IMR-90 (cell line): ENCODE data around the gene KIAA0825. TPM values are rescaled to one million over a fixed set of nuclear protein-coding genes. Genes with fewer than 3 reads are reported as not detected.

ENCODE experiments used
- ATAC-seq: fragments of 200-7000 bp; cut with Tn5 transposase; 2 replicates; pipeline ENCODE4 v1.9.1; 2020; ENCODE audit warnings: low read depth, mild to moderate bottlenecking, moderate library complexity
- BruUV-seq: library from RNA; stranded (reverse); fragments of 400-500 nt; replicated peaks from 2 replicates; lab custom pipeline; 2021; lab: Mats Ljungman, UMichigan
- CTCF ChIA-PET: fragments of 300-600 bp; formaldehyde crosslinking; extraction: SDS; loops from one replicate; lab custom pipeline; 2021; ENCODE audit warnings: antibody characterized with exemption; lab: Yijun Ruan, JAX
- POLR2A ChIA-PET: fragments of 300-600 bp; sonication (Branson Sonifier 250); formaldehyde crosslinking; loops from one replicate; lab custom pipeline; 2022; ENCODE audit warnings: antibody characterized with exemption; ENCODE audit not compliant: unreplicated experiment; lab: Charles Lee
- DNase-seq: peaks from one replicate; pipeline ENCODE4 v3.0.0; 2013
- H2AFZ ChIP-seq: replicated peaks from 2 replicates; pipeline ENCODE3; 2013; ENCODE audit warnings: low read length, mild to moderate bottlenecking; ENCODE audit not compliant: poor library complexity
- H2AK5ac ChIP-seq: 2 replicates; pipeline ENCODE4 v1.6.1; 2013; ENCODE audit warnings: low read depth, low read length, inconsistent platforms
- H2AK9ac ChIP-seq: replicated peaks from 2 replicates; pipeline ENCODE3; 2013; ENCODE audit warnings: mild to moderate bottlenecking, low read depth, low read length, moderate library complexity; ENCODE audit not compliant: poor library complexity
- H2BK120ac ChIP-seq: 2 replicates; pipeline ENCODE4 v1.6.1; 2013; ENCODE audit warnings: low read depth, low read length, inconsistent platforms
- H2BK15ac ChIP-seq: 3 replicates; pipeline ENCODE4 v1.6.1; 2013; ENCODE audit warnings: low read depth, low read length, inconsistent platforms
- H2BK20ac ChIP-seq: 2 replicates; pipeline ENCODE4 v1.6.1; 2013; ENCODE audit warnings: low read depth, mild to moderate bottlenecking, inconsistent platforms, low read length, moderate library complexity
- H2BK5ac ChIP-seq: 2 replicates; pipeline ENCODE4 v1.6.1; 2013; ENCODE audit warnings: mild to moderate bottlenecking, low read depth, low read length, inconsistent platforms; ENCODE audit not compliant: poor library complexity, severe bottlenecking
- H3K14ac ChIP-seq: replicated peaks from 2 replicates; pipeline ENCODE4 v1.6.1; 2013; ENCODE audit warnings: low read depth, low read length, inconsistent platforms
- H3K18ac ChIP-seq: 2 replicates; pipeline ENCODE4 v1.6.1; 2013; ENCODE audit warnings: low read depth, low read length, control low read depth
- H3K23ac ChIP-seq: 2 replicates; pipeline ENCODE4 v1.6.1; 2013; ENCODE audit warnings: low read depth, low read length, inconsistent platforms
- H3K27ac ChIP-seq: 2 replicates; pipeline ENCODE4 v1.5.1; 2013; ENCODE audit warnings: mild to moderate bottlenecking, control low read depth, low read length; ENCODE audit not compliant: insufficient read depth
- H3K27me3 ChIP-seq: 2 replicates; pipeline ENCODE4 v1.6.1; 2013; ENCODE audit warnings: low read length; ENCODE audit not compliant: control insufficient read depth, insufficient read depth
- H3K36me3 ChIP-seq: 2 replicates; pipeline ENCODE4 v1.6.1; 2013; ENCODE audit warnings: low read length, mixed read lengths; ENCODE audit not compliant: control insufficient read depth, insufficient read depth
- H3K4ac ChIP-seq: 2 replicates; pipeline ENCODE4 v1.6.1; 2013; ENCODE audit warnings: low read depth, low read length, inconsistent platforms
- H3K4me1 ChIP-seq: 2 replicates; pipeline ENCODE4 v1.6.1; 2013; ENCODE audit warnings: low read length, mixed read lengths; ENCODE audit not compliant: control insufficient read depth, insufficient read depth
- H3K4me2 ChIP-seq: 2 replicates; pipeline ENCODE4 v1.6.1; 2013; ENCODE audit warnings: low read depth, mild to moderate bottlenecking, control low read depth, low read length, moderate library complexity
- H3K4me3 ChIP-seq: 2 replicates; pipeline ENCODE4 v1.5.1; 2013; ENCODE audit warnings: low read depth, mild to moderate bottlenecking, control low read depth, low read length, moderate library complexity; ENCODE audit not compliant: insufficient read depth
- H3K56ac ChIP-seq: 2 replicates; pipeline ENCODE4 v1.6.1; 2013; ENCODE audit warnings: low read length, inconsistent platforms; ENCODE audit not compliant: insufficient read depth; ENCODE audit errors: extremely low read depth
- H3K79me1 ChIP-seq, 2 experiments: 2 replicates each; pipeline ENCODE4 v1.6.1; 2013; ENCODE audit warnings: low read length in 2 of 2, inconsistent platforms in 1 of 2, low read depth in 1 of 2
- H3K9ac ChIP-seq: 2 replicates; pipeline ENCODE4 v1.6.1; 2013; ENCODE audit warnings: low read depth, low read length, control low read depth
- H3K9me1 ChIP-seq: 2 replicates; pipeline ENCODE4 v1.6.1; 2013; ENCODE audit warnings: low read length, inconsistent platforms; ENCODE audit not compliant: insufficient read depth
- H3K9me3 ChIP-seq: 2 replicates; pipeline ENCODE4 v1.6.1; 2013; ENCODE audit warnings: low read length; ENCODE audit not compliant: control insufficient read depth, insufficient read depth
- H4K20me1 ChIP-seq: 2 replicates; pipeline ENCODE4 v1.6.1; 2013; ENCODE audit warnings: low read length, inconsistent platforms; ENCODE audit not compliant: insufficient read depth
- H4K5ac ChIP-seq: 2 replicates; pipeline ENCODE4 v1.6.1; 2013; ENCODE audit warnings: mild to moderate bottlenecking, low read depth, low read length, control low read depth
- H4K8ac ChIP-seq, 2 experiments: 2 replicates each; pipeline ENCODE4 v1.6.1; 2013; ENCODE audit warnings: low read depth in 2 of 2, low read length in 2 of 2, control low read depth in 1 of 2, inconsistent platforms in 1 of 2
- H4K91ac ChIP-seq: 2 replicates; pipeline ENCODE4 v1.6.1; 2013; ENCODE audit warnings: low read depth, low read length, inconsistent platforms; ENCODE audit not compliant: insufficient read depth
- BHLHE40 ChIP-seq: fragments of 150-350 bp; IDR thresholded peaks from 2 replicates; pipeline ENCODE4 v1.6.1; 2016; ENCODE audit warnings: mild to moderate bottlenecking, low read depth, low read length
- CHD1 ChIP-seq: IDR thresholded peaks from 2 replicates; pipeline ENCODE4 v1.6.1; 2012; ENCODE audit warnings: low read depth, low read length, improper control_type of control experiment
- MAZ ChIP-seq: IDR thresholded peaks from 2 replicates; pipeline ENCODE4 v1.6.1; 2012; ENCODE audit warnings: low read depth, mild to moderate bottlenecking, low read length, improper control_type of control experiment, moderate library complexity, borderline replicate concordance
- NFE2L2 ChIP-seq: fragments of 150-350 bp; IDR thresholded peaks from 2 replicates; pipeline ENCODE4 v1.6.1; 2016; ENCODE audit warnings: low read depth, mild to moderate bottlenecking, low read length
- POLR2A ChIP-seq: IDR thresholded peaks from 2 replicates; pipeline ENCODE4 v1.6.1; 2012; ENCODE audit warnings: mild to moderate bottlenecking, low read depth, low read length
- RAD21 ChIP-seq: IDR thresholded peaks from 2 replicates; pipeline ENCODE4 v1.6.1; 2012; ENCODE audit warnings: low read length, improper control_type of control experiment
- WGBS, 2 experiments: methylation state at CpG; one replicate each; pipeline versions ENCODE4 v1.1.5 to v1.1.7; 2013; ENCODE audit warnings: missing lambda C conversion rate in 2 of 2; ENCODE audit not compliant: insufficient read length in 1 of 2; ENCODE audit errors: extremely low coverage in 2 of 2; 5-methylcytosine and 5-hydroxymethylcytosine counted together
- dilution Hi-C: fragments of 300-500 bp; cut with HindIII; formaldehyde crosslinking; loops from one replicate; pipeline ENCODE4 v1.14.3; 2018; ENCODE audit warnings: low sequenced_read_pairs; ENCODE audit not compliant: unreplicated experiment
- in situ Hi-C: fragments of 300-500 bp; cut with MboI; formaldehyde crosslinking; loops from 3 replicates; pipeline ENCODE4 v1.14.3; 2019; ENCODE audit warnings: low sequenced_read_pairs, inconsistent platforms, mixed read lengths
- intact Hi-C: fragments of 100-400 bp; cut with micrococcal nuclease; formaldehyde crosslinking; loops from 2 replicates; pipeline ENCODE4 v1.10.0; 2022
- polyA plus RNA-seq, 3 experiments: library from polyadenylated mRNA; depleted of rRNA; stranded (reverse); fragments of >200 nt; gene quantifications; 2 replicates each; pipeline ENCODE4 v1.2.3, GENCODE V29; 2012; ENCODE audit warnings: low replicate concordance in 1 of 3
- total RNA-seq: library from RNA; depleted of rRNA; stranded (reverse); fragments of >200 nt; gene quantifications from 2 replicates; pipeline ENCODE4 v1.2.3, GENCODE V29; 2012
- TF ChIP-seq, protein P1 (sequence below): fragments of 150-350 bp; IDR thresholded peaks from 2 replicates; pipeline ENCODE4 v1.6.1; 2016; ENCODE audit warnings: low read depth, mild to moderate bottlenecking, low read length, moderate library complexity, borderline replicate concordance
- TF ChIP-seq, protein P2 (sequence below): conservative IDR thresholded peaks from 2 replicates; pipeline ENCODE4 v1.5.1; 2012; ENCODE audit warnings: mild to moderate bottlenecking, low read depth, low read length, improper control_type of control experiment

KIAA0825 gene
- total and polyA plus RNA-seq, 2 of the 4 experiments (the other 2 are of a cell fraction): 0.46 to 1.8 TPM

DNA sequence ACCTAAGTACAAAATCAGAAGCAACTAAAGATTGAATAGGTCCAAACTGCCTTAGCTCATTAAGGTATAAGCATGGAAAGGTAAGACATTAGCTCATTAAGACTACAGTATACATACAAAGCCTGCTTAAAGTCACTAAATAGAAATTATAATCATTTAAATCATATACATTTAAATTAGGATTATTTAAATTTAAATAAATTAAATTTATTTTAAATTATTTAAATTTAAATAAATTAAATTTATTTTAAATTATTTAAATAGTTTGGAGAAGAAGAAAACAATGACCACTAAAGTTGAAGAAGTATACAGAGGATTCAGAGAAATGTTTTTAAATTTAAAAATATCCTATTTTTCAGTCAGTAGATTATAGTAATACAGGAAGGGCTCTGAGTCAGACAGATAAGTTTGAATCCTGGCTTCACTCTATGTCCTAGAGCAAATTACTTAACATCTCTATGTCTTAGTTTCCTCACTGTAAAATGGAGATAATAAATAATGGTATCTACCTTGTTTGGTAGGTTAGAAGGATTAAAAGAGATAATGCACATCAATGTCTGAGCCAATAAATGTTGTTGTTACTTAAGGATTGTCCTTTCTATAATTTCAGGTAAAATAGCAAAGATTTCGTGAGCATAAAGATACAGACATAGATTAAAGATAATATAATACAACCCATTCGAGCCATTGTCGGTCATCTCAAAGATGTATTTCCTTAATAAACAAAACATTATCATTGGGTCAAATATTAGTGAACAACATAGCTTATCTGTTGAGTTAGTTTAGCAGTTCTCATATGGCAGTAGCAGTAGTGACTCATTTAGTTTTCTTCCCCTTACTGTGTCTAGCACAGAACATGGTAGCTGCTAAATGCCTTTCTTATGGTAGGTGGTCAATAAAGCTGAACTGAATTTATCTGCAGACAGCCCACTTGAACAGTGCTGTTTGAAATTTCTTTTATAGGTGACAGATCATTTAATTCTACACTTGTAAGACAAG lies 100.6 kb downstream of the KIAA0825 start:
- Histone ChIP-seq H2AFZ (no peak overlapping the region), H3K79me1 (no peaks in the 10 kb centered on the region), H4K5ac (no peak overlapping the region), H2BK120ac (no peak overlapping the region), H3K36me3 (no peaks in the 10 kb centered on the region), H4K91ac (no peak overlapping the region), H3K4me2 (no peak overlapping the region), H3K9me3 (no peaks in the 10 kb centered on the region), H2AK9ac (no peak overlapping the region), H3K27ac (no peak overlapping the region), H3K9me1 (no peaks in the 10 kb centered on the region), H3K27me3 (no peaks in the 10 kb centered on the region), H3K56ac (no peak overlapping the region), H3K4me3 (no peak overlapping the region), H3K9ac (no peak overlapping the region), H3K18ac (no peak overlapping the region), H2BK5ac (no peak overlapping the region), H3K23ac (no peak overlapping the region), H3K4ac (no peak overlapping the region), H2BK20ac (no peak overlapping the region), H4K20me1 (no peaks in the 10 kb centered on the region), H2BK15ac (no peak overlapping the region), H3K14ac (no peak overlapping the region), H4K8ac (no peak overlapping the region), H2AK5ac (no peak overlapping the region), H3K4me1 (no peaks in the 10 kb centered on the region; the same call in 1 of the 2 replicates)
- in situ Hi-C loops: no loop called here
- CTCF ChIA-PET: no interaction called here
- no peak for ATAC-seq
- no TSS peak for BruUV-seq
- POLR2A ChIA-PET: interaction anchor here (0.5 kb wide), 1 partner anchor 92 kb away, joined by 6 read pairs; no protein-coding TSS in a partner anchor
- intact Hi-C loops: no loop called here
- TF ChIP-seq MAZ: no peak
- TF ChIP-seq RAD21: no peak
- TF ChIP-seq BHLHE40: no peak
- TF ChIP-seq POLR2A: no peak
- TF ChIP-seq NFE2L2: no peak
- TF ChIP-seq CHD1: no peak
- TF ChIP-seq, protein P1, sequence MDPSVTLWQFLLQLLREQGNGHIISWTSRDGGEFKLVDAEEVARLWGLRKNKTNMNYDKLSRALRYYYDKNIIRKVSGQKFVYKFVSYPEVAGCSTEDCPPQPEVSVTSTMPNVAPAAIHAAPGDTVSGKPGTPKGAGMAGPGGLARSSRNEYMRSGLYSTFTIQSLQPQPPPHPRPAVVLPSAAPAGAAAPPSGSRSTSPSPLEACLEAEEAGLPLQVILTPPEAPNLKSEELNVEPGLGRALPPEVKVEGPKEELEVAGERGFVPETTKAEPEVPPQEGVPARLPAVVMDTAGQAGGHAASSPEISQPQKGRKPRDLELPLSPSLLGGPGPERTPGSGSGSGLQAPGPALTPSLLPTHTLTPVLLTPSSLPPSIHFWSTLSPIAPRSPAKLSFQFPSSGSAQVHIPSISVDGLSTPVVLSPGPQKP: no peak
- TF ChIP-seq, protein P2, sequence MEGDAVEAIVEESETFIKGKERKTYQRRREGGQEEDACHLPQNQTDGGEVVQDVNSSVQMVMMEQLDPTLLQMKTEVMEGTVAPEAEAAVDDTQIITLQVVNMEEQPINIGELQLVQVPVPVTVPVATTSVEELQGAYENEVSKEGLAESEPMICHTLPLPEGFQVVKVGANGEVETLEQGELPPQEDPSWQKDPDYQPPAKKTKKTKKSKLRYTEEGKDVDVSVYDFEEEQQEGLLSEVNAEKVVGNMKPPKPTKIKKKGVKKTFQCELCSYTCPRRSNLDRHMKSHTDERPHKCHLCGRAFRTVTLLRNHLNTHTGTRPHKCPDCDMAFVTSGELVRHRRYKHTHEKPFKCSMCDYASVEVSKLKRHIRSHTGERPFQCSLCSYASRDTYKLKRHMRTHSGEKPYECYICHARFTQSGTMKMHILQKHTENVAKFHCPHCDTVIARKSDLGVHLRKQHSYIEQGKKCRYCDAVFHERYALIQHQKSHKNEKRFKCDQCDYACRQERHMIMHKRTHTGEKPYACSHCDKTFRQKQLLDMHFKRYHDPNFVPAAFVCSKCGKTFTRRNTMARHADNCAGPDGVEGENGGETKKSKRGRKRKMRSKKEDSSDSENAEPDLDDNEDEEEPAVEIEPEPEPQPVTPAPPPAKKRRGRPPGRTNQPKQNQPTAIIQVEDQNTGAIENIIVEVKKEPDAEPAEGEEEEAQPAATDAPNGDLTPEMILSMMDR: no peak
- dilution Hi-C loops: no loop called here
- DNase-seq: peak; percentile 7
- WGBS, 2 experiments: no CpG with 5 or more reads among the region's 3 CpGs
